HCT116 (cell line): Measurements from ENCODE around the gene C9orf50. TPM values are rescaled to one million over a fixed set of nuclear protein-coding genes. Genes with fewer than 3 reads are reported as not detected.

Experiments used
- ATAC-seq: fragments of 200-7000 bp; cut with Tn5 transposase; 2 replicates; pipeline ENCODE4 v1.9.1; 2020; ENCODE audit warnings: mild to moderate bottlenecking, moderate library complexity
- BruUV-seq: library from RNA; stranded (reverse); fragments of 400-500 nt; replicated peaks from 2 replicates; lab custom pipeline; 2021; lab: Mats Ljungman, UMichigan
- CTCF ChIA-PET: fragments of 300-600 bp; sonication (Branson Sonifier 250); formaldehyde crosslinking; loops from one replicate; lab custom pipeline; 2021; ENCODE audit warnings: antibody characterized with exemption; lab: Charles Lee
- POLR2A ChIA-PET: fragments of 300-600, 350-600 bp; sonication (Branson Sonifier 250); formaldehyde crosslinking; loops from one replicate; lab custom pipeline; 2021; ENCODE audit warnings: antibody characterized with exemption; lab: Charles Lee
- RAD21 ChIA-PET, 2 experiments: fragments of 300-600 bp; sonication (Branson Sonifier 250); formaldehyde crosslinking; loops; one replicate each; lab custom pipeline; 2023; ENCODE audit warnings: low total read pairs in 2 of 2; ENCODE audit not compliant: uncharacterized antibody in 2 of 2, unreplicated experiment in 2 of 2, low non-redundant PET in 1 of 2; lab: Charles Lee
- DNase-seq: peaks from one replicate; pipeline ENCODE4 v3.0.0-alpha.2; 2010; ENCODE audit warnings: low read depth, low spot score
- H2AFZ ChIP-seq: fragments of 200-600 bp; shearing (Covaris generic), sonication (generic); 2 replicates; pipeline ENCODE4 v1.6.1; 2017; ENCODE audit warnings: low read depth, mixed run types, mixed read lengths, antibody characterized with exemption, low read length; ENCODE audit not compliant: poor library complexity, severe bottlenecking
- H3K27ac ChIP-seq: 2 replicates; pipeline ENCODE4 v1.5.1; 2012; ENCODE audit warnings: low read depth, low read length
- H3K27me3 ChIP-seq: fragments of 200-600 bp; sonication (generic); 2 replicates; pipeline ENCODE4 v1.6.1; 2016; ENCODE audit warnings: mixed run types, low read length, mixed read lengths; ENCODE audit not compliant: insufficient read depth
- H3K36me3 ChIP-seq, 2 experiments: fragments of 200-500 bp in 1 of 2; fragments of 200-600 bp in 1 of 2; sonication (Bioruptor generic) in 1 of 2; sonication (generic) in 1 of 2; 2 replicates each; pipeline versions ENCODE4 v1.5.1 to v1.6.1; 2014 to 2016; ENCODE audit warnings: low read length in 2 of 2, inconsistent platforms in 1 of 2, mixed read lengths in 1 of 2, mixed run types in 1 of 2; ENCODE audit not compliant: insufficient read depth in 2 of 2, control insufficient read depth in 1 of 2
- H3K4me1 ChIP-seq, 2 experiments: fragments of 200-600 bp in 1 of 2; sonication (generic) in 1 of 2; 2 replicates each; pipeline versions ENCODE4 v1.5.1 to v1.6.1; 2012 to 2017; ENCODE audit warnings: low read length in 2 of 2, inconsistent platforms in 1 of 2, mild to moderate bottlenecking in 1 of 2, mixed read lengths in 1 of 2, mixed run types in 1 of 2, moderate library complexity in 1 of 2; ENCODE audit not compliant: insufficient read depth in 2 of 2, control insufficient read depth in 1 of 2
- H3K4me2 ChIP-seq: fragments of 200-600 bp; sonication (generic); 2 replicates; pipeline ENCODE4 v1.6.1; 2017; ENCODE audit warnings: mixed run types, low read length, mixed read lengths
- H3K4me3 ChIP-seq, 2 experiments: fragments of 200-600 bp in 1 of 2; sonication (generic) in 1 of 2; replicated peaks in 1 of 2; 2 replicates each; pipeline ENCODE4 v1.5.1; 2011 to 2016; ENCODE audit warnings: low read length in 2 of 2, control low read depth in 1 of 2, low read depth in 1 of 2, mild to moderate bottlenecking in 1 of 2, mixed read lengths in 1 of 2, mixed run types in 1 of 2
- H3K79me2 ChIP-seq: fragments of 200-600 bp; sonication (generic); 2 replicates; pipeline ENCODE4 v1.6.1; 2017; ENCODE audit warnings: mild to moderate bottlenecking, mixed run types, low read length, moderate library complexity, mixed read lengths; ENCODE audit not compliant: insufficient read depth
- H3K9ac ChIP-seq: fragments of 200-600 bp; sonication (generic); 2 replicates; pipeline ENCODE4 v1.6.1; 2016; ENCODE audit warnings: low read length, mixed read lengths
- H3K9me2 ChIP-seq: fragments of 200-600 bp; sonication (generic), shearing (Covaris generic); 2 replicates; pipeline ENCODE4 v1.6.1; 2017; ENCODE audit warnings: mixed run types, mild to moderate bottlenecking, moderate library complexity; ENCODE audit not compliant: insufficient read depth
- H3K9me3 ChIP-seq, 2 experiments: fragments of 200-500 bp in 1 of 2; fragments of 200-600 bp in 1 of 2; sonication (Bioruptor generic) in 1 of 2; sonication (generic) in 1 of 2; 2 replicates each; pipeline ENCODE4 v1.6.1; 2014 to 2017; ENCODE audit warnings: low read length in 2 of 2, mixed read lengths in 2 of 2, inconsistent platforms in 1 of 2, low read depth in 1 of 2, mild to moderate bottlenecking in 1 of 2, mixed run types in 1 of 2, moderate library complexity in 1 of 2; ENCODE audit not compliant: control insufficient read depth in 1 of 2, insufficient read depth in 1 of 2
- H4K20me1 ChIP-seq: fragments of 200-600 bp; sonication (generic), shearing (Covaris generic); 2 replicates; pipeline ENCODE4 v1.6.1; 2017; ENCODE audit warnings: mixed run types, mild to moderate bottlenecking, moderate library complexity; ENCODE audit not compliant: insufficient read depth
- intact Hi-C: fragments of 100-400 bp; cut with micrococcal nuclease; formaldehyde crosslinking; loops from 2 replicates; pipeline ENCODE4 v1.10.0; 2022
- total RNA-seq: library from RNA; stranded (reverse); gene quantifications from one replicate; pipeline ENCODE4 v1.2.1, GENCODE V29; 2021; ENCODE audit not compliant: unreplicated experiment
- TF ChIP-seq, protein P1 (sequence below), 3 experiments: fragments of 200-600 bp in 1 of 3; sonication (generic) in 1 of 3; IDR thresholded peaks in 2 of 3; conservative IDR thresholded peaks in 1 of 3; 2 replicates each; pipeline ENCODE4 v1.5.1; 2012 to 2017; ENCODE audit warnings: low read depth in 2 of 3, low read length in 2 of 3, antibody characterized with exemption in 1 of 3, borderline replicate concordance in 1 of 3, control low read depth in 1 of 3, mild to moderate bottlenecking in 1 of 3, mixed read lengths in 1 of 3, mixed run types in 1 of 3, moderate library complexity in 1 of 3; ENCODE audit not compliant: insufficient read depth in 1 of 3

Gene C9orf50
- total RNA-seq, 1 experiment from 2014 or later: not detected

DNA sequence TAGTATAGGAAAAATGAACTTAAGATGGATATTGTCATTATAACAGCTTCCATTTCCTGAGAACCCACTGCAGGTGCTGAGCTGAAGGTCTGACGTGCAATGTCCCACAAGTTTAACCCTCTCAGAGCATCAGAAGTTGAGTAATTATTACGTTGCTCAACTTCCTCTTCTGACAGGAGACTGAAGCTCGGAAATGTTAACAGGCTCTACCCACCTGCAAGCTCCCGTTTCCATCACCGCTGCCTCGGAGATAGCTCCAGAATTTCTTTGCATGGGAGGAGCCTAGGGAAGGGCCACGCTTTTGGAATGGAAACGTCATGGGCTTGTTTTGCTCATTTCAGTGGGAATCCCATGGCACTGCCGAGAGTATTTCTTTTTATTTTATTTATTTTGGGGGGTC, 4.0 kb upstream of the C9orf50 start:
- ATAC-seq: no peak
- H3K4me2 ChIP-seq: peak overlapping the region; percentile 88; the same call in 1 of the 2 replicates

More for the DNA sequence above, 4.0 kb upstream of the C9orf50 start:
- ChIA-PET CTCF (interaction anchor here (0.8 to 4.4 kb wide), 18 partner anchors 8 to 544 kb away, joined by 3 to 91 read pairs (median 4); partner anchors contain the start of genes DOLPP1 and IER5L), RAD21 (interaction anchor here (1.4 to 2.0 kb wide), 3 partner anchors 486 to 493 kb away, joined by 5 to 9 read pairs (median 5); no protein-coding TSS in a partner anchor), POLR2A (interaction anchor here (1.2 to 3.8 kb wide), 8 partner anchors 16 to 493 kb away, joined by 3 to 26 read pairs (median 4); partner anchors contain the start of gene IER5L)
- Histone ChIP-seq H3K79me2 (peaks cover 39% of the 10 kb centered on the region), H3K9me3 (no peaks in the 10 kb centered on the region), H4K20me1 (peaks cover 15% of the 10 kb centered on the region; the same call in 1 of the 2 replicates), H3K4me3 (no peak overlapping the region), H3K9me2 (no peaks in the 10 kb centered on the region), H3K4me1 (peaks cover 11 to 43% of the 10 kb centered on the region in 2 experiments), H3K27ac (no peak overlapping the region), H2AFZ (no peak overlapping the region), H3K9ac (no peak overlapping the region), H3K36me3 (peaks cover 5 to 23% of the 10 kb centered on the region in 2 experiments; a peak in 3 of 4 replicates), H3K27me3 (no peaks in the 10 kb centered on the region)
- intact Hi-C loops: loop anchor here (1.0 kb wide), 2 partner anchors 486 to 494 kb away; no protein-coding TSS in a partner anchor
- BruUV-seq: no TSS peak
- DNase-seq: no peak
- TF ChIP-seq, protein P1, sequence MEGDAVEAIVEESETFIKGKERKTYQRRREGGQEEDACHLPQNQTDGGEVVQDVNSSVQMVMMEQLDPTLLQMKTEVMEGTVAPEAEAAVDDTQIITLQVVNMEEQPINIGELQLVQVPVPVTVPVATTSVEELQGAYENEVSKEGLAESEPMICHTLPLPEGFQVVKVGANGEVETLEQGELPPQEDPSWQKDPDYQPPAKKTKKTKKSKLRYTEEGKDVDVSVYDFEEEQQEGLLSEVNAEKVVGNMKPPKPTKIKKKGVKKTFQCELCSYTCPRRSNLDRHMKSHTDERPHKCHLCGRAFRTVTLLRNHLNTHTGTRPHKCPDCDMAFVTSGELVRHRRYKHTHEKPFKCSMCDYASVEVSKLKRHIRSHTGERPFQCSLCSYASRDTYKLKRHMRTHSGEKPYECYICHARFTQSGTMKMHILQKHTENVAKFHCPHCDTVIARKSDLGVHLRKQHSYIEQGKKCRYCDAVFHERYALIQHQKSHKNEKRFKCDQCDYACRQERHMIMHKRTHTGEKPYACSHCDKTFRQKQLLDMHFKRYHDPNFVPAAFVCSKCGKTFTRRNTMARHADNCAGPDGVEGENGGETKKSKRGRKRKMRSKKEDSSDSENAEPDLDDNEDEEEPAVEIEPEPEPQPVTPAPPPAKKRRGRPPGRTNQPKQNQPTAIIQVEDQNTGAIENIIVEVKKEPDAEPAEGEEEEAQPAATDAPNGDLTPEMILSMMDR (IDR thresholded peaks at IDR 0.05 in 2 of 3, conservative IDR thresholded peaks at IDR 0.05 in 1 of 3; ENCODE audit: borderline replicate concordance in 1 of 3, insufficient read depth in 1 of 3, low read depth in 2 of 3, low read length in 2 of 3): no peak
